GM12891 (cell line): ENCODE data around the gene COX6B2. TPM values are rescaled to one million over a fixed set of nuclear protein-coding genes. Genes with fewer than 3 reads are reported as not detected.
"Not testable (repeated sequence)": the region's sequence is repeated elsewhere in the genome, so short reads cannot be mapped to it uniquely, and the experiment has no call there.

ENCODE experiments used
- DNase-seq: peaks from one replicate; pipeline ENCODE4 v3.0.0; 2011; ENCODE audit warnings: low spot score; ENCODE audit not compliant: insufficient read length
- FAIRE-seq: peaks from 2 replicates; lab custom pipeline; 2011; peaks lifted over from hg19 to GRCh38; lab: Jason Lieb, UNC
- PAX5 ChIP-seq: IDR thresholded peaks from 2 replicates; pipeline ENCODE4 v1.6.1; 2011; ENCODE audit warnings: low read length, moderate library complexity, mild to moderate bottlenecking; ENCODE audit not compliant: insufficient read depth, severe bottlenecking
- POLR2A ChIP-seq: IDR thresholded peaks from 2 replicates; pipeline ENCODE4 v1.6.1; 2011; ENCODE audit warnings: low read depth, low read length, control low read depth
- POLR2AphosphoS5 ChIP-seq: IDR thresholded peaks from 2 replicates; pipeline ENCODE4 v1.6.1; 2011; ENCODE audit warnings: low read depth, low read length, control low read depth
- POU2F2 ChIP-seq: IDR thresholded peaks from 2 replicates; pipeline ENCODE4 v1.6.1; 2011; ENCODE audit warnings: low read depth, mild to moderate bottlenecking, control low read depth, low read length, moderate library complexity
- SPI1 ChIP-seq: IDR thresholded peaks from 2 replicates; pipeline ENCODE4 v1.6.1; 2011; ENCODE audit warnings: low read depth, low read length, control low read depth
- TAF1 ChIP-seq: IDR thresholded peaks from 2 replicates; pipeline ENCODE4 v1.6.1; 2011; ENCODE audit warnings: low read depth, low read length, control low read depth
- polyA plus RNA-seq: library from polyadenylated mRNA; unstranded; fragments of >200 nt; gene quantifications from one replicate; pipeline ENCODE4 v1.2.1, GENCODE V29; 2012; ENCODE audit warnings: low read depth, missing spikeins, inconsistent platforms; ENCODE audit not compliant: missing spikeins

COX6B2 gene
- polyA plus RNA-seq = not detected

- no peak for FAIRE-seq
- no peak for DNase-seq
- TF ChIP-seq SPI1 (no peak), POLR2A (no peak), PAX5 (no peak), POLR2AphosphoS5 (no peak), TAF1 (no peak), POU2F2 (no peak)
Observed at GRCh38 chr19:55354698-55355212, at the start of gene COX6B2. TSS of gene COX6B2 (minus strand) at chr19:55354719. CDS start at chr19:55354521, 198 bp downstream.

GRCh38 chr19:55402509-55402908 is 48.0 kb upstream of the COX6B2 start:
- DNase-seq = no peak
- no peak for FAIRE-seq
- no peak for TF ChIP-seq TAF1
- no peak for TF ChIP-seq SPI1

DNA sequence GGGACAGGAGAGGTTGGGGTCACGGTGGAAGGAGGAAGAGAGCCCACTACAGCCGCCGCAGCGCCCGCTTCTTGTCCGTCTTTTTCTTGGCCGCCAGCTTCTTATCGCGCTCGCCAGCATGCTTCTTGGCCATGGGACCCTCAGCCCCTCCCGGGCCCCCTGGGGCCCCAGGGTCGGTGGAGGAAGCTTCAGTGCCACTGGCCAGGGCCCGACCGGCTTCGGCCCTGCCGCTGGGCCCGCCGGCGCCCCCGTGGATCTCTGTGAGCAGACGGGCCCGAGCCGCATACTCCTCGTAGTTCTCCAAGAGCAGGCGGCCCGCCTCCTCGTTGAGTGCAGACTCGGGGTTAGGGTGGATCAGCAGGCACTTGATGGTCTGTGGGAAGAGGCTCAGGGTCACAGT is 46.9 kb upstream of the COX6B2 start:
- DNase-seq, FAIRE-seq: not testable (repeated sequence)

DNA sequence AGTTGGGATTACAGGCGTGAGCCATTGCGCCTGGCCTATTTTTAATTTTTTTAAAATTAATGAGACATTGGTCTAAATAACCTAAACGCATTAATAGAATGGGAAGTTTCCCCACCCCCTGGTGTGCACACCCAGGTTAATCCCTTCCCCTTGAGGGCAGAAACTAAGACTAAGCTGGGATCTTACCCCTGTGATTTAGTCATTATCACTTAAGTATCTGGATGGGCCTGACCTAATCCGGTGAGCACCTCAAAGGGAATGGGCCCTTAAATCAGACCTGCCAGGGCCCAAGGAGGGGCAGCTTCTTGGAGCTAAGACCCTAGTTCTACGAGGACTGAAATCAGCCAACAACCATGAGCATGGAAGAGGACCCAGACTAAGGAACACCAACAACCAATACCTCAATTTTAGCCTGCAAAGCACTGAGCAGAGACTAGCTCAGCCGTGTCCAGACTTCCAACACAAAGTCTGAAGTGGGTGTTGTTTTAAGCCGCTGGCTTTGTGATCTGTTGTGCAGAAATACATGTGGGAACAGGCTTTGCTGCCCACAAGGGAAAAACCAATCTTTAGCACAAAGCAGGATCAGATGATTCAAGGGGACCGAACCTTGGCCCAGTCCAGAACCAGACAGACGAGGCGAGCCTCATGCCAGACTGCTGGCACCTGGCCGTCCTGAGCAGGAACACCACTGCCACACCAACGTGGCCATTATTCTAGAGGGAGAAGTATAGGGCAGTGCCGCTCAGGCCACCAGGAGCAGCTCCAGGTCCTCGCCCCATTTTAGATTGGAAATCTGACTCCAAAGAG is 46.0 kb upstream of the COX6B2 start:
- TF ChIP-seq POLR2AphosphoS5 = no peak; the same call in none of the 2 replicates
- TF ChIP-seq POU2F2 = no peak
- TF ChIP-seq SPI1 = no peak
- no peak for TF ChIP-seq TAF1
- peak; percentile 45; the same call in 1 of the 2 replicates for TF ChIP-seq POLR2A
- no peak for TF ChIP-seq PAX5
- DNase-seq (no peak), FAIRE-seq (no peak)

DNA sequence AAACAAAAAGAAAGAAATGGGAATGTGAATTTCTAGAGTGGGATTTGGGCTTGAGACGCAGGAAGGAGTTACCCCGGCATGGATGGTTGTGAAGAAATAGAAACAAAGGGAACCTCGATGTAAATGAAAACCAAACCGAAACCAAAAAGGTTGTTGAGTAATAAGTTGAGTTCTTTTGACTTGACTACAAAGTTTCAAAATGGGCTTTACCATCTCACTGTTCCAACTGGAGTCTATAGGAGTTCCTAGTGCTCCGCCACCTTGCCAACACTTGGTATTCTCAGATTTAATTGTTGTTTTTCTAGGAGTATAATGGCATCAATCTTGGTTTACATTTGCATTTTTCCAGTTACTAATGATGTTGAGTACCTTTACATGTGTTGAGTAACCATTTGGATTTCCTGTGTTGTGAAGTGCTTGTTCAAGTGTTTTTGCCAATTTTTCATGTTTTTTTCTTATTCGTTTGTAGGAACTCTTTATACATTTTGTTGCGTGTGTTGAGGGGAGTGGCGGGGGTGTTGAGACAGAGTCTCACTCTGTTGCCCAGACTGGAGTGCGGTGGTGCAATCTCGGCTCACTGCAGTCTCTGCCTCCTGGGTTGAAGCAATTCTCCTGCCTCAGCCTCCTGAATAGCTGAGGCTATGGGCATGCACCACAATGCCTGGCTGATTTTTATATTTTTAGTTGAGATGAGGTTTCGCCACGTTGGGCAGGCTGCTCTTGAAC is 43.8 kb upstream of the COX6B2 start:
- FAIRE-seq = peak; percentile 59
- TF ChIP-seq SPI1 (no peak), TAF1 (no peak), POLR2A (no peak), POU2F2 (no peak)
- DNase-seq = no peak

DNA sequence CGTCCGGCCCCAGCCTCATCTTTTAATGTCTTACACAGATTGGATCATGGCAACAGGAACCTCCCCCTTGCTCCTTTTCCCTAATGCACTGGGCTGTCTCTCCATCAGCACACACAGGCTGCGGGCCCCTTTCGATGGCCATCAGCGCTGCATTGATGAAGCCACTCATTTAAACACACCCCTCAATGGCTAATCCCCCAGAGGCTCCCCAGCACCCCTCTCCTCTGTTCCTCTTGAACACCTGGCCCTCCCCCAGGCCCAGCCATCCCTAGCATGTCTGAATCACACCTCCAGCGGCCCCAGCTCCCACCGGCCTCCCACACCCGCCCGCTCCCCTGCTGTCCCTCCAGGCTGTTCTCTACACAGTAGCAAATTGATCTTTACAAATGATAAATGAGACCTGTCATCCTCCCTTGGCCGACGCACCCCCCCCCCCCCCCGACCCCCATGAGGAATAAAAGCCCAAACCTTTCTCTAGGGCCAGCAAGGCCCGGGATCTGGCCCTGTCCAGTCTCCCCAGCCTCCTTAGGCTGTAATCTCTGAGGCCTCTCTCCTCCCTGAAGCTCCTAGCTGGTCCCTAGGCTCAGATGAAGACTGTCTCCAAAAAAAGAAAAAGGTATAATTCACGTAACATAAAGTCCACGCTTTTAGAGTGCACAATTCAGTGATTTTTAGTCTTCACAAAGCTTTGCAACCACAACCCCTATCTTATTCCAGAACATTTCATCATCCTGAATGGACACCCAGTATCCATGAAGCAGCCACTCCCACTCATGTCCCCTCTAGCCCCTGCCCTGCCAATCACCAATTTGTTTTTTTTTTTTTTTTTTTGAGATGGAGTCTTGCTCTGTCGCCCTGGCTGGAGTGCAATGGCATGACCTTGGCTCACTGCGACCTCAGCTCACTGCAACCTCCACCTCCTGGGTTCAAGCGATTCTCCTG is 38.6 kb upstream of the COX6B2 start:
- TF ChIP-seq POLR2AphosphoS5 = no peak
- TF ChIP-seq POU2F2 = no peak
- TF ChIP-seq TAF1 = no peak
- no peak for TF ChIP-seq PAX5
- no peak for TF ChIP-seq SPI1
- no peak for TF ChIP-seq POLR2A
- no peak for FAIRE-seq
- no peak for DNase-seq

DNA sequence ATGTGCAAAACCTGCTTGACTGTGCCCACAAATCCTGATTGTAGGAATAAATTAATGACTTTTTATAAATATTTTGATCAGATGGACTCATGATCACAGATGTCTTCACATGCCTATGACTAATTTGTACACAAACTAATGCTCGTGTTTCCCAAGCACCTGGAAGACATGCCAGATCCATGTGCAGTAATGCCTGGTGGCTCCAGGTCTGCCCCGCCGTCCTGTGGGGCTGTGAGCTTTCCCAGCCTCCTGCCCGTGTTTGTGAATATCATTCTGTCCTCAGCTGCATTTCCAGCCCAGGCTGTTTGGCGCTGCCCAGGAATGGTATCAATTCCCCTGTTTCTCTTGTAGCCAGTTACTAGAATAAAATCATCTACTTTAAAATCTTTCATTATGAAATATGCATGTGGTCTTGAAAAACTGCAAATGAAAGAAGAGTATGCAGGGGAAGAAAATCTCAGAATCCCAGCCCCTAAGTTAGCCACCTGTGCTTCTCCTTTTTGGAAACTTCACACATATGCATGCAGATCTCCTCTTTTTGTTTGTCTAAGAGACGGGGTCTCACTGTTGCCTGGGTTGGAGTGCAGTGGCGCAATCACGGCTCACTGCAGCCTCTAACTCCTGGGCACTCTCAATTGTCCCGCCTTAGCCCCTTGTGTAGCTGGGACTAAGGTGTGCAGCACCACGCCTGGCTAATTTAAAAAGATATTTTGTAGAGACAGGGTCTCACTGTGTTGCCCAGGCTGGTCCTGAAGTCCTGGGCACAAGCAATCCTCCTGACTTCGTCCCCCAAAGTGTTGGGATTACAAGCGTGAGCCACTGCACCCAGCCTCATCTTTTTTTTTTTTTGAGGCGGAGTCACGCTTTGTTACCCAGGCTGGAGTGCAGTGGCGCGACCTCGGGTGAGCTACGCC is 37.4 kb upstream of the COX6B2 start:
- DNase-seq = no peak
- FAIRE-seq = no peak
- 0 out of 2 replicates have a peak, but pooled peaks have one; percentile 16 for TF ChIP-seq POLR2AphosphoS5
- no peak for TF ChIP-seq PAX5
- TF ChIP-seq TAF1 = no peak
- no peak for TF ChIP-seq SPI1
- TF ChIP-seq POLR2A = no peak

GRCh38 chr19:55391191-55391670 is 36.7 kb upstream of the COX6B2 start:
- TF ChIP-seq SPI1 (no peak), POLR2A (peak; percentile 61), TAF1 (no peak), POU2F2 (no peak), POLR2AphosphoS5 (peak; percentile 73), PAX5 (no peak)
- no peak for DNase-seq
- FAIRE-seq = no peak
